GM19452 (cell line): ENCODE measurements around the gene CERS6.

Experiments used
- ATAC-seq: cut with Tn5 transposase; IDR thresholded peaks from one replicate; pipeline ENCODE4 v1.9.1; 2021; ENCODE audit not compliant: unreplicated experiment

CERS6 gene

DNA sequence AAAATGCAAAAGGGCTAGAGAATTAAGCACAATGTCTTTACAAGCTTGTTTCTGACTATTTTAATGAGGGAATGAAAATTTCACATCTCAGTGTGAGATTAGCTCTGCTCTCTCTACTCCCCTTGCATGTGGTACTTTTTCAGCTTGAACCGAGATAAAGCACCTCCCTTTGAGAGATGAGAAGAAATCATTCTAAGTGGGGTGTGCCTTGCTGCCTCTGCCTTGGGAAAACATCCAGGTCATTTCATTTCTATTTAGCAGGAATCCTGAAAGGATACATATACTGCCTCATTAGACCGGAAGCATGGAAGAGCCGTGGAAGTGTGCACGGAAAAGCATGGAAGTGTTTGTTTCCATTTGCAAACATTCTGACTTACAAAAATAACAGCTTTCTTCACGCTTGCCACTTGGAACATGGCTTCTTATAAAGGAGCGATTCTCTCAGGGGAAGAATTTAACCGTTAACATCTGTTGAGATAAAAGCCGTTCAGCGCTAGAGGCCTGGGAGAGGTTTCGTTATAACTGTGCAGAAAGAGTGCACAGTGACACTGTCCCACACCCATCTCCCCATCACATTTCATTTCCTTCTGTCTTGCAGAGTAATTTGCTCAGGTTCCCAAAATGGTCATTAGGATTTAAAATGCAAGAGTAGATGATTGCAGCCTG, 363.1 kb downstream of the CERS6 start:
- ATAC-seq: no peak

DNA sequence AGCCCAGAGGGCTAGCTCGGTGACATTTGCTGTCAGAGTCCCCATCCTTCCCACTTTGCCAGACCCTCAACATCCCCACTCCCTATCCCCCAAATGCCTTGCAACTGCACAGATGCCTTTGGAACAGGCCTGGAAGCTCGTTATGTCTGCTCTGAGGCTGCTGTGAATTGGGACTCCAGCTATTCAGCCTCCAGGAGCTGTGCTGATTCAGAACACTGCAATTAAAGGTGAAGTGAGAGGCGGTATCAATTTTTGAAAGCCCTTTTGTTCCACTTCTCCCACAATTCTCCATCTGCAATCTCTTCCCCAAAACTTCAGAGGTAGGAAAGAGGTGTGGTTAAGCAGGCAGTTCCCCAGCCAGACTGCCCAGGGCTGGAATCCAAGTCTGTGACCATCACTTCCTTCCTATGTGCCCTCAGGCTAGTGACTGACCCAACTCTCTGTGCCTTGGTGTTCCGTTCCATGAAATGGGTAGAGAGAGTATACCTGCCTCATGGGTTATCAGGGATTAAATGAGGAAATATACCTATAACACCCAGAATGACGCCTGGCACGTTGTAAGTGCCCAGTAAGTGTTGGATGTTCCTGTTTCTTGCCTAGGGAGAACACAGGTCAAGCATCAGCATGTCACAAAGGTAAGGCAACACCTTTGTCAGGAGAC, 363.9 kb downstream of the CERS6 start:
- no peak for ATAC-seq

DNA sequence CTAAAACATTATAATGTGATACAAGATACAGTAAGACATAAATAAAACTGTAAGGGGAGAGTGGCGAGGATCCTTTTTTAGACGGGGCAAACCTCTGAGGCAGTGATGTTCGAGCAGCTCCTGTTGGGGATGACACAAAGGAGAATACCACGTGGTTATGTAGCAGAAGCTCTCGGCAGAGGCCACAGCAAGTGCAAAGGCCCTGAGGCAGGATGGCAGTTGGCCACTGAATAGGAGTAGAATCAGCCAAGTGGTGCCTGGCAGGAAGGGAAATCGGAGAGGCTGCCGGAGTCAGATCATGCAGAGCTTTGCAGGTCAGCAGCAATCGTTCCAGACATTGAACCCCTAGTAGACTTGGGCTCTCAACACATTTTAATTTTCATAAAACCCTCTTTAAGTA, 365.5 kb downstream of the CERS6 start:
- no peak for ATAC-seq

DNA sequence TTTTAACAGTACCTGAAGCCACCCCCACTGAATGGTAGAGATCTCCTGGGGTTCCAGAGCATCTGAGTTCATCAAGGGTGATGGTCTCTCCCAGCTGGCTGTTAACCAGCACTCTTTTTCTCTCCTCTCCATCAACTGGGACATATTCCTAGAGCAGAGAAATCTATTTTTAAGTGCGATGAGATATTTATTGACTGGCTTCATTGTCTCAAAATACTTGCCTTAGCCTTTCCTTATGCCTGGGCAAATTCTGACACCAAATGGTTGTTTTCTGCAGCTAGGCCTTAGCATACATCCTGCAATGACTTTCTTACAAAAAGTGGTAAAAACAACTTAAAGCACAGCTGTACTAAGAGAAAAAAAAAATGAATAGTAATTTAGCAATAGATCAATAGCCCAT, 365.9 kb downstream of the CERS6 start:
- no peak for ATAC-seq
